WERI-Rb-1 (cell line): ENCODE results near the gene COL18A1.

Source experiments
- DNase-seq: peaks from one replicate; pipeline ENCODE4 v3.0.0-alpha.2; 2020
- H3K27ac ChIP-seq: fragments of 250-450 bp; sonication (Bioruptor Pico); 2 replicates; pipeline ENCODE4 v1.5.1; 2020; ENCODE audit warnings: mild to moderate bottlenecking, moderate library complexity
- H3K27me3 ChIP-seq: fragments of 250-450 bp; sonication (Bioruptor Pico); 2 replicates; pipeline ENCODE4 v1.5.1; 2021; ENCODE audit warnings: mild to moderate bottlenecking, low read depth, moderate library complexity; ENCODE audit not compliant: insufficient read depth, severe bottlenecking
- H3K36me3 ChIP-seq: fragments of 250-450 bp; sonication (Bioruptor Pico); 2 replicates; pipeline ENCODE4 v1.5.1; 2020; ENCODE audit warnings: mild to moderate bottlenecking, moderate library complexity
- H3K4me3 ChIP-seq: 2 replicates; pipeline ENCODE4 v1.5.1; 2011; ENCODE audit warnings: low read depth, mild to moderate bottlenecking, control low read depth, low read length
- H3K9me3 ChIP-seq: fragments of 250-450 bp; sonication (Bioruptor Pico); 2 replicates; pipeline ENCODE4 v1.5.1; 2021; ENCODE audit warnings: mild to moderate bottlenecking, moderate library complexity; ENCODE audit not compliant: severe bottlenecking
- CTCF ChIP-seq: IDR thresholded peaks from 2 replicates; pipeline ENCODE4 v1.5.1; 2011; ENCODE audit warnings: low read depth, mild to moderate bottlenecking, control low read depth, inconsistent platforms, low read length

COL18A1 gene

GRCh38 chr21:45463871-45464270 is 58.9 kb downstream of the COL18A1 start:
- DNase-seq = no peak
- Histone ChIP-seq H3K27me3 (no peaks in the 10 kb centered on the region), H3K9me3 (peaks cover 8% of the 10 kb centered on the region), H3K4me3 (no peak overlapping the region), H3K36me3 (no peaks in the 10 kb centered on the region), H3K27ac (no peak overlapping the region)
- TF ChIP-seq CTCF = no peak

DNA sequence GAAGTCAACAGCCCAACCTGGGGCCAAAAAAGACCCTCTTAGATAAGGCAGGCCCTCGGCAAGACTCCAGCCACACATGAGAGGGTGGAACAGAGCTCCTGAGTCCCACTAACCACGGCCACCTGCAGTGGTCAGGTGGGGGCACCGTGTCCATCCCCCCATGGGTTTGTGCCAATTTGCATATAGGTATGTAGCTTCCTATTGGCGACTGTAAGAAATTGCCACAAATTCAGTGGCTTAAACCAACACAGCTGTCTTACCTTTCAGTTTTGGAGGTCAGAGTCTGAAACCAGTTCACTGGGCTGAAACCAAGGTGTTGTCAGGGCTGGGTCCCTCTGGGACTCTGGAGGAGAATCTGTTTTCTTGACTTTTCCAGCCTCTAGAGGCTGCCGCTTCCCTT is 59.3 kb downstream of the COL18A1 start:
- no peak overlapping the region for H3K27ac ChIP-seq
- DNase-seq = no peak
- H3K9me3 ChIP-seq = peaks cover 8% of the 10 kb centered on the region
- H3K36me3 ChIP-seq = no peaks in the 10 kb centered on the region
- no peak overlapping the region for H3K4me3 ChIP-seq
- TF ChIP-seq CTCF = no peak
- no peaks in the 10 kb centered on the region for H3K27me3 ChIP-seq

DNA sequence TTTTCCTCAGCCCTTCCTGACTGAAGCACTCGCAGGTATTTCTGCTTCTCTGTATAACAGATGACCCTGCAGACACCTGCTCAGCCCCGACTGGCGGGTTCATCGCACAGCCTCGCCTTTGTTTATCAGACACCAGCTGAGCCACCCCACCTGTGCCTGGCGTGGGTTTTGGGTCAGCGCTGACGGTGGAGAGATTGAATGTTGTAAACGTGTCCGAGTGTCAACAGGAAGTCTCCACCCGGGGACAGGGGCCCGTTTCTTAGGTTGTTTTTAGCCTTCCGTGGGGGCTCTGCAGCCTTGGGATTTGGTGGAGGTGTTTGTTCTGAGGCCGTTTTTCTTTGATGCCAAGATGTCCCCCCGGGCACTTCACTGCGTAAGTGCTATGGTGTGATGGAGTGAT is 60.1 kb downstream of the COL18A1 start:
- H3K27ac ChIP-seq = no peak overlapping the region

GRCh38 chr21:45465611-45466329 is 60.8 kb downstream of the COL18A1 start:
- no peak overlapping the region for H3K4me3 ChIP-seq
- no peaks in the 10 kb centered on the region for H3K27me3 ChIP-seq
- peaks cover 8% of the 10 kb centered on the region for H3K9me3 ChIP-seq
- H3K27ac ChIP-seq = no peak overlapping the region
- TF ChIP-seq CTCF = no peak
- no peak for DNase-seq
- no peaks in the 10 kb centered on the region for H3K36me3 ChIP-seq

More for the DNA sequence above, 60.1 kb downstream of the COL18A1 start:
- Histone ChIP-seq H3K27me3 (no peaks in the 10 kb centered on the region), H3K36me3 (no peaks in the 10 kb centered on the region), H3K4me3 (no peak overlapping the region), H3K9me3 (peaks cover 8% of the 10 kb centered on the region)
- DNase-seq = no peak
- no peak for TF ChIP-seq CTCF

- Histone ChIP-seq H3K9me3 (peaks cover 8% of the 10 kb centered on the region), H3K4me3 (no peak overlapping the region), H3K27ac (peak overlapping the region; percentile 47), H3K27me3 (no peaks in the 10 kb centered on the region), H3K36me3 (no peaks in the 10 kb centered on the region)
- DNase-seq = peak; percentile 44
- no peak for TF ChIP-seq CTCF
Measured at GRCh38 chr21:45466330-45467220, 61.6 kb downstream of the COL18A1 start.
